HEK293 (cell line): Measurements from ENCODE around the gene ABCB11.

Source experiments
- RBAK ChIP-seq: fragments of 450-650 bp; formaldehyde crosslinking; IDR thresholded peaks from 2 replicates; pipeline ENCODE4 v1.5.1; 2016; ENCODE audit warnings: missing biosample characterization, missing genetic modification characterization
- ZBTB7A ChIP-seq: fragments of 450-650 bp; formaldehyde crosslinking; IDR thresholded peaks from 2 replicates; pipeline ENCODE4 v1.5.1; 2016; ENCODE audit warnings: low read depth, missing biosample characterization, missing genetic modification characterization
- TF ChIP-seq, protein P1 (sequence below): fragments of 450-650 bp; formaldehyde crosslinking; IDR thresholded peaks from 2 replicates; pipeline ENCODE4 v1.5.1; 2017; ENCODE audit warnings: missing biosample characterization, missing genetic modification characterization

DNA sequence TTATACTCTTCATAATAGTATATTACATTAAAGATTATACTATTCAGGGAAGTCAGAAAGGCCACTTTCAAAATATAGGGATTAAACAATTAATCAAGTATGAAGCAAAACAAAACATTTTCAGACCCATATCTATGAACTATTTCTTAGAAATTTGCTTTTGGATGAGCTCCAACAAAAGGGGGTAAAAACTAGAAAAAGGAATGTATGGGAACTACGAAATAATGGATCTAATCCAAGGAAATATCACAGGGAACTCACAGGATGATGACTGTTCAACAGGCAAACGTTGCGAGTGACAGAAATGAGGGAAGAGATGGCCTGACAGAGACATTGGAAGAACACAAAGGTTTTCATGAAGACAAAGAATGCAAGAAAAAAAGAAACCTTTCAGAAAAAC, 102.1 kb downstream of the ABCB11 start:
- TF ChIP-seq ZBTB7A (tag by site-specific recombination): no peak
- no peak for TF ChIP-seq RBAK
- TF ChIP-seq, protein P1, sequence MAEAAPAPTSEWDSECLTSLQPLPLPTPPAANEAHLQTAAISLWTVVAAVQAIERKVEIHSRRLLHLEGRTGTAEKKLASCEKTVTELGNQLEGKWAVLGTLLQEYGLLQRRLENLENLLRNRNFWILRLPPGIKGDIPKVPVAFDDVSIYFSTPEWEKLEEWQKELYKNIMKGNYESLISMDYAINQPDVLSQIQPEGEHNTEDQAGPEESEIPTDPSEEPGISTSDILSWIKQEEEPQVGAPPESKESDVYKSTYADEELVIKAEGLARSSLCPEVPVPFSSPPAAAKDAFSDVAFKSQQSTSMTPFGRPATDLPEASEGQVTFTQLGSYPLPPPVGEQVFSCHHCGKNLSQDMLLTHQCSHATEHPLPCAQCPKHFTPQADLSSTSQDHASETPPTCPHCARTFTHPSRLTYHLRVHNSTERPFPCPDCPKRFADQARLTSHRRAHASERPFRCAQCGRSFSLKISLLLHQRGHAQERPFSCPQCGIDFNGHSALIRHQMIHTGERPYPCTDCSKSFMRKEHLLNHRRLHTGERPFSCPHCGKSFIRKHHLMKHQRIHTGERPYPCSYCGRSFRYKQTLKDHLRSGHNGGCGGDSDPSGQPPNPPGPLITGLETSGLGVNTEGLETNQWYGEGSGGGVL (tag by site-specific recombination): no peak
